Prostate gland (tissue), 2 donors: Measurements from ENCODE around the gene DNAJB14.

ENCODE experiments used
- CTCF ChIP-seq, 4 experiments: fragments of 200-600 bp in 2 of 4; fragments of 450-650 bp in 2 of 4; sonication (generic) in 2 of 4; IDR thresholded peaks; 1 replicate in 3 of 4; 2 replicates in 1 of 4; pipeline ENCODE4 v1.5.1; 2016 to 2019; ENCODE audit warnings: antibody characterized with exemption in 4 of 4, mild to moderate bottlenecking in 2 of 4, moderate library complexity in 2 of 4
- POLR2A ChIP-seq: fragments of 450-650 bp; IDR thresholded peaks from one replicate; pipeline ENCODE4 v1.6.1; 2016; ENCODE audit warnings: antibody characterized with exemption, mild to moderate bottlenecking
- POLR2AphosphoS5 ChIP-seq: sonication (generic); formaldehyde crosslinking; IDR thresholded peaks from one replicate; pipeline ENCODE4 v1.6.1; 2017; ENCODE audit warnings: antibody characterized with exemption

DNA sequence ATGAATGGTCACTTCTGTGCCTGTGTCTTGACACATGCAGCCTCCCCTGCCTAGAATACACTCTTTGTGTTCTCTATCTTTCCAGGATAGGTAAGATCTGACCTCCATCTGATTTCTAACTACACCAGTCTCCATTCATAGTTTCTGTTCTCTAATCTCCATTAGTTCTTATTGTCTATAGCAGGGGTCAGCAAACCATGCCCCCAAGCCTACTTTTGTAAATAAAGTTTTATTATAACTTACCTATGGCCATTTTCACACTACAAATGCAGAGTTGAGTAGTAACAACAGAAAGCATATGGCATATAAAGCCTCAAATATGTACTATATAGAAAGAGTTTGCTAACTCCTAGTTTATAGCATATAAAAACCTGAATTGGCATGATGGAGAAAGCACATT lies 41.3 kb upstream of the DNAJB14 start:
- TF ChIP-seq POLR2A (no peak), CTCF (IDR thresholded peaks at IDR 0.05) (no peak), POLR2AphosphoS5 (no peak)
